ENCODE data around the gene TRERF1. TPM values are rescaled to one million over a fixed set of nuclear protein-coding genes. Genes with fewer than 3 reads are reported as not detected.

The TRERF1 gene
- total RNA-seq, 1 experiment from 2014 or later = 14.5 TPM

DNA sequence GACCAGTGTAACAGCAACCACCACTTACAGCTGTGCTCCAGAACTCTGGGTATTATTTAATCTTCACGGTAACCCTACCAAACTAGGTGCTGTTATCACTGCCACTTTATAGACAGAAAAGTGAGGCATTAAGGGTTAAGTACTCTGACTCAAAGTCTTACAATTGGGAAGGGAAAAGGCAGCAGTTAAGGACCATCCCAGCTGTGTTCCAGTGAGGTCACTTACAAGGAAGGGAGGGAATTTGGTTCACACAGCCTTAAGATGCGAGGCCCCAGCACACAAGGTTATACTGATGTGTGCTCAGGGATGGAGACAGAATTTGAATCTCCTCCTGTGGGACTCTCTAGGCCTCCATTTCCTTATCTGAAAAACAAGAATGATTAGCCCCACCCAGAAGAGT lies 46.7 kb downstream of the TRERF1 start:
- Histone ChIP-seq H3K4me2 (peak overlapping the region; percentile 75), H3F3A (ENCODE audit: insufficient read depth, low read depth) (peaks cover 32% of the 10 kb centered on the region), H3K79me2 (ENCODE audit: low read depth) (peaks cover 74% of the 10 kb centered on the region), H3K27me3 (ENCODE audit: insufficient read depth, low read depth) (no peaks in the 10 kb centered on the region), H3K4me1 (replicated peaks; ENCODE audit: insufficient read depth) (peaks cover 58% of the 10 kb centered on the region), H4K20me1 (ENCODE audit: insufficient read depth) (no peaks in the 10 kb centered on the region), H3K4me3 (peak overlapping the region; percentile 30; the same call in 1 of the 2 replicates), H3K36me3 (ENCODE audit: low read depth) (no peaks in the 10 kb centered on the region), H3K9me2 (ENCODE audit: insufficient read depth) (no peaks in the 10 kb centered on the region), H3K27ac (peak overlapping the region; percentile 86), H2AFZ (no peak overlapping the region), H3K9me3 (ENCODE audit: insufficient read depth, low read depth) (no peaks in the 10 kb centered on the region)
- DNase-seq = peak in 1 of 2 experiments; percentile 46
- no peak for TF ChIP-seq EZH2 (IDR thresholded peaks at IDR 0.05; ENCODE audit: low read depth)
- TF ChIP-seq, protein P1, sequence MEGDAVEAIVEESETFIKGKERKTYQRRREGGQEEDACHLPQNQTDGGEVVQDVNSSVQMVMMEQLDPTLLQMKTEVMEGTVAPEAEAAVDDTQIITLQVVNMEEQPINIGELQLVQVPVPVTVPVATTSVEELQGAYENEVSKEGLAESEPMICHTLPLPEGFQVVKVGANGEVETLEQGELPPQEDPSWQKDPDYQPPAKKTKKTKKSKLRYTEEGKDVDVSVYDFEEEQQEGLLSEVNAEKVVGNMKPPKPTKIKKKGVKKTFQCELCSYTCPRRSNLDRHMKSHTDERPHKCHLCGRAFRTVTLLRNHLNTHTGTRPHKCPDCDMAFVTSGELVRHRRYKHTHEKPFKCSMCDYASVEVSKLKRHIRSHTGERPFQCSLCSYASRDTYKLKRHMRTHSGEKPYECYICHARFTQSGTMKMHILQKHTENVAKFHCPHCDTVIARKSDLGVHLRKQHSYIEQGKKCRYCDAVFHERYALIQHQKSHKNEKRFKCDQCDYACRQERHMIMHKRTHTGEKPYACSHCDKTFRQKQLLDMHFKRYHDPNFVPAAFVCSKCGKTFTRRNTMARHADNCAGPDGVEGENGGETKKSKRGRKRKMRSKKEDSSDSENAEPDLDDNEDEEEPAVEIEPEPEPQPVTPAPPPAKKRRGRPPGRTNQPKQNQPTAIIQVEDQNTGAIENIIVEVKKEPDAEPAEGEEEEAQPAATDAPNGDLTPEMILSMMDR (conservative IDR thresholded peaks at IDR 0.05) = no peak
- BruUV-seq (replicated peaks) = TSS peak; percentile 34
- ChIA-PET CTCF (interaction anchor here (1.0 kb wide), 1 partner anchor 143 kb away, joined by 4 read pairs; no protein-coding TSS in a partner anchor), POLR2A (ENCODE audit: unreplicated experiment) (interaction anchor here (0.6 kb wide), 2 partner anchors 114 to 871 kb away, joined by 4 to 11 read pairs; no protein-coding TSS in a partner anchor)
- intact Hi-C loops (cut with micrococcal nuclease; ENCODE audit: unreplicated experiment) = loop anchor here (2.0 kb wide), 1 partner anchor 178 kb away; no protein-coding TSS in a partner anchor

DNA sequence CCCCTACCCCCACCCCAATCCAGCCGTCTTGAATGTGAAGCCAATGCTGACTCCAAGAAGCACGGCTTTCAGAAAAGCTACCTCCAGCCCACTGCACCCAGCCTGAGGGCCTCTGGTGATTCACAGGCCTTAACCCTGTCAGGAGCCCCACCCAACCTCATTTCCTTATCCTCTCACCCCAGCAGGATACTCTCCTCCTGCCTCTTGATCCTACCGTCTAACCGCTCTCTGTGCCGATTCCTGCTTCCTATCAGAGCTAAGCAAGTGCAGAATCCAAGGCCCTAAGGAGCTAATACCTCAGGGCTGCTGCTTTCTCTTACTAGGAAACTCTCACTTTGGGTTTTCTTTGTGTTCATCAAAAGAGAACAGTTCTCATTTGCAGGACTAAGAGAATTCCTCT lies 47.2 kb downstream of the TRERF1 start:
- H2AFZ ChIP-seq = no peak overlapping the region; the same call in 1 of the 2 replicates
- no peaks in the 10 kb centered on the region for H3K27me3 ChIP-seq (ENCODE audit: insufficient read depth, low read depth)
- no peaks in the 10 kb centered on the region for H3K36me3 ChIP-seq (ENCODE audit: low read depth)
- POLR2A ChIA-PET (ENCODE audit: unreplicated experiment) = interaction anchor here (0.6 kb wide), 3 partner anchors 104 to 871 kb away, joined by 4 to 13 read pairs (median 11); no protein-coding TSS in a partner anchor
- no TSS peak for BruUV-seq (replicated peaks)
- peak overlapping the region; percentile 30; the same call in 1 of the 2 replicates for H3K4me3 ChIP-seq
- CTCF ChIA-PET = interaction anchor here (1.0 kb wide), 1 partner anchor 143 kb away, joined by 4 read pairs; no protein-coding TSS in a partner anchor
- TF ChIP-seq EZH2 (IDR thresholded peaks at IDR 0.05; ENCODE audit: low read depth) = no peak
- TF ChIP-seq, protein P1 (conservative IDR thresholded peaks at IDR 0.05) = no peak
- intact Hi-C loops (cut with micrococcal nuclease; ENCODE audit: unreplicated experiment) = loop anchor here (1.0 to 5.0 kb wide), 4 partner anchors 88 to 178 kb away; no protein-coding TSS in a partner anchor
- H3K4me2 ChIP-seq = peak overlapping the region; percentile 75
- no peaks in the 10 kb centered on the region for H3K9me2 ChIP-seq (ENCODE audit: insufficient read depth)
- H3K27ac ChIP-seq = peak overlapping the region; percentile 86
- H3K4me1 ChIP-seq (replicated peaks; ENCODE audit: insufficient read depth) = peaks cover 58% of the 10 kb centered on the region
- H4K20me1 ChIP-seq (ENCODE audit: insufficient read depth) = no peaks in the 10 kb centered on the region
- H3K79me2 ChIP-seq (ENCODE audit: low read depth) = peaks cover 73% of the 10 kb centered on the region
- no peaks in the 10 kb centered on the region for H3K9me3 ChIP-seq (ENCODE audit: insufficient read depth, low read depth)
- DNase-seq = peak; percentile 78 to 94
- H3F3A ChIP-seq (ENCODE audit: insufficient read depth, low read depth) = peaks cover 32% of the 10 kb centered on the region

DNA sequence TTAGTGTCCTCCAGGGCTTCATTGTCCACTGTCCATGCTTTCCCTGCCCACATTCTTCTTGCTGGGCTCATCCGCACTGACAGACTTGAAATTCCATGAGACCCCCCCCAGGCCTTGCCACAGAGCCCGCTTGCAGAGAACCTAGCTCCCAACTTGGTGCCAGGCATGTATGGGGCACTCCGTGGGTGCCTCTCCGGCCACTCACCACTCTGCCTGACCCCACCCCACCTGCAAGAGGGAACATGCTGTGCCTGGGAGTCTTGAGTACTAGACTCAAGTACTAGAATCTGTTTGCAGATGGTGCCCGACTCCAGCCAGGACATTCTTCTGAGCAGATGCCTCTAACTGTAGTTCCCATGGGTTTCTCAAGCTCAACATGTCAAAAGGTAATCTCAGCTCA lies 47.9 kb downstream of the TRERF1 start:
- intact Hi-C loops (cut with micrococcal nuclease; ENCODE audit: unreplicated experiment) = loop anchor here (1.0 to 5.0 kb wide), 6 partner anchors 47 to 177 kb away; partner anchors contain the start of gene TRERF1
- CTCF ChIA-PET = interaction anchor here (0.6 kb wide), 1 partner anchor 86 kb away, joined by 5 read pairs; no protein-coding TSS in a partner anchor

More for the DNA sequence above, 47.9 kb downstream of the TRERF1 start:
- POLR2A ChIA-PET (ENCODE audit: unreplicated experiment) = interaction anchor here (0.5 to 0.6 kb wide), 4 partner anchors 13 to 1078 kb away, joined by 3 to 13 read pairs (median 4); partner anchors contain the start of gene ZNF318
- Histone ChIP-seq H3K4me3 (peak overlapping the region; percentile 30; the same call in 1 of the 2 replicates), H2AFZ (no peak overlapping the region), H3K27me3 (ENCODE audit: insufficient read depth, low read depth) (no peaks in the 10 kb centered on the region), H3K27ac (peak overlapping the region; percentile 86), H3K9me3 (ENCODE audit: insufficient read depth, low read depth) (no peaks in the 10 kb centered on the region), H3F3A (ENCODE audit: insufficient read depth, low read depth) (peaks cover 32% of the 10 kb centered on the region), H3K9me2 (ENCODE audit: insufficient read depth) (no peaks in the 10 kb centered on the region), H3K36me3 (ENCODE audit: low read depth) (no peaks in the 10 kb centered on the region), H3K79me2 (ENCODE audit: low read depth) (peaks cover 72% of the 10 kb centered on the region), H3K4me1 (replicated peaks; ENCODE audit: insufficient read depth) (peaks cover 58% of the 10 kb centered on the region), H4K20me1 (ENCODE audit: insufficient read depth) (no peaks in the 10 kb centered on the region), H3K4me2 (peak overlapping the region; percentile 75)
- peak in 1 of 2 experiments; percentile 39 for DNase-seq
- TF ChIP-seq EZH2 (IDR thresholded peaks at IDR 0.05; ENCODE audit: low read depth) = no peak
- TF ChIP-seq, protein P1 (conservative IDR thresholded peaks at IDR 0.05) = no peak
- BruUV-seq (replicated peaks) = no TSS peak
